ENCODE results near the gene AGAP3. TPM values are rescaled to one million over a fixed set of nuclear protein-coding genes. Genes with fewer than 3 reads are reported as not detected.

Gene AGAP3
- total RNA-seq, 1 donor from 2014 or later: 206 TPM

DNA sequence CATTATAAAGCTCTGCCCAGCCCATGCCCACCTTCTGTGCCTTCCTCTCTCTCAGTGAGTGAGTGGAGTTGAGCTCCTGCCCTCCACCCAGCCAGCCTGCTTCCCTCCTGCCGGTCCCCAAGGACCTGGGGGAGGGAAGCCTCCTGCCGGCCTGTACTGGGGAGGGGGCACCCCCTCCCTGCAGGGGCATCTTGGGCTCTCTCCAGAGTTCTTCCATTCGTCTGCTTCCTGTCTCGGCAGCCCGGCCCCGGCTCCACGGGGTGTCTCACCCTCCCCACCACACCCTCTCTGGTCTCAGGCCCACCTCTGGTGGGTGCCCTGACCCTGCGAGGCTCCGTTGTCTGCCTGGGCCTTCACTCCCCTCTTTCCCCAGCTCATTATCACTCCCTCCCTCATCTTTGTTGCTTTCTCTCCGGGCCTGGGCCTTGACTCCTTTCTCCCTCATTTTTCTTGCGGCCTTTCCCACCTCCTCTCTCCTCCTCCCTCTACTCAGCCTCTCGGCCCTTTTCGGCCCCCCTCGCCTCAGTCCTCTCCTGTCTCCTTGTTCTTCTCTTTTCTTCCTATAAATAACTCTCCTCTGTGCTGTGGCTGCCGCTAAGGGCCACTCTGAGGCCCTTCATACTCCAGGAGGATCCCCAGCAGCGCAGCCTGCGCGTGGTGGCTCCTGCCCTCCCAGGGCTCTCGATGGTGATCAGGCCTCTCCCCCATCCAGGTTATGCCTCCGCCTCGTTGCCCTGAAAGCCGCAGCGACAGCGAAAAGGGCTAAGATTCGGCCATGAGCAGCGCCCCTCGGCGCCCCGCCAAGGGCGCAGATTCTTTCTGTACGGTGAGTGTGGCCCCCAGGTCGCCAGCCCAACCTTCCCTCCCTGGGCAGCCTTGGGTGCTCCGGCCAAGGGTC is 24.8 kb upstream of the AGAP3 start:
- H3K9me3 Mint-ChIP-seq (ENCODE audit: unreplicated experiment): no peaks in the 10 kb centered on the region
- peaks cover 11% of the 10 kb centered on the region for H3K27me3 Mint-ChIP-seq (ENCODE audit: unreplicated experiment)
- TF ChIP-seq, protein P1, sequence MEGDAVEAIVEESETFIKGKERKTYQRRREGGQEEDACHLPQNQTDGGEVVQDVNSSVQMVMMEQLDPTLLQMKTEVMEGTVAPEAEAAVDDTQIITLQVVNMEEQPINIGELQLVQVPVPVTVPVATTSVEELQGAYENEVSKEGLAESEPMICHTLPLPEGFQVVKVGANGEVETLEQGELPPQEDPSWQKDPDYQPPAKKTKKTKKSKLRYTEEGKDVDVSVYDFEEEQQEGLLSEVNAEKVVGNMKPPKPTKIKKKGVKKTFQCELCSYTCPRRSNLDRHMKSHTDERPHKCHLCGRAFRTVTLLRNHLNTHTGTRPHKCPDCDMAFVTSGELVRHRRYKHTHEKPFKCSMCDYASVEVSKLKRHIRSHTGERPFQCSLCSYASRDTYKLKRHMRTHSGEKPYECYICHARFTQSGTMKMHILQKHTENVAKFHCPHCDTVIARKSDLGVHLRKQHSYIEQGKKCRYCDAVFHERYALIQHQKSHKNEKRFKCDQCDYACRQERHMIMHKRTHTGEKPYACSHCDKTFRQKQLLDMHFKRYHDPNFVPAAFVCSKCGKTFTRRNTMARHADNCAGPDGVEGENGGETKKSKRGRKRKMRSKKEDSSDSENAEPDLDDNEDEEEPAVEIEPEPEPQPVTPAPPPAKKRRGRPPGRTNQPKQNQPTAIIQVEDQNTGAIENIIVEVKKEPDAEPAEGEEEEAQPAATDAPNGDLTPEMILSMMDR (IDR thresholded peaks at IDR 0.05; ENCODE audit: unreplicated experiment): no peak
- peak overlapping the region; percentile 85 for H3K4me3 Mint-ChIP-seq (ENCODE audit: unreplicated experiment)
- H3K36me3 Mint-ChIP-seq (ENCODE audit: low read depth, unreplicated experiment): peaks cover 8% of the 10 kb centered on the region
- H3K27ac Mint-ChIP-seq (ENCODE audit: unreplicated experiment): no peak overlapping the region
- no peak for DNase-seq (ENCODE audit: low spot score)
- H3K4me1 Mint-ChIP-seq (ENCODE audit: unreplicated experiment): peaks cover 30% of the 10 kb centered on the region

DNA sequence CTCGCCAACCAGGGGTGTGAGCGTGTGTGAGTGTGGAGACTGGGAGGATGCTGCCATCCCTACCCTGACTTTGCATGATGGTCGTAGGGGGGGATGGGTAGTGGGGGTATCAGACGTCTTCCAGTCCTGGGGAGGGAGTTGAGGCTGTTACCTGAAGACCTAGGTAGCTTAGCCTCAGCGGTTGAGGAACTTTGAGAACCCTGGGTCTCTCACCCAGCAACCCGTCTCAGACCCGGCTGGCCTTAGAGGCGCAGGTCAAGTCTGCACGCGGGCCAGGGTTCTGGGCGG is 24.2 kb upstream of the AGAP3 start:
- TF ChIP-seq, protein P1 (IDR thresholded peaks at IDR 0.05; ENCODE audit: unreplicated experiment): no peak

DNA sequence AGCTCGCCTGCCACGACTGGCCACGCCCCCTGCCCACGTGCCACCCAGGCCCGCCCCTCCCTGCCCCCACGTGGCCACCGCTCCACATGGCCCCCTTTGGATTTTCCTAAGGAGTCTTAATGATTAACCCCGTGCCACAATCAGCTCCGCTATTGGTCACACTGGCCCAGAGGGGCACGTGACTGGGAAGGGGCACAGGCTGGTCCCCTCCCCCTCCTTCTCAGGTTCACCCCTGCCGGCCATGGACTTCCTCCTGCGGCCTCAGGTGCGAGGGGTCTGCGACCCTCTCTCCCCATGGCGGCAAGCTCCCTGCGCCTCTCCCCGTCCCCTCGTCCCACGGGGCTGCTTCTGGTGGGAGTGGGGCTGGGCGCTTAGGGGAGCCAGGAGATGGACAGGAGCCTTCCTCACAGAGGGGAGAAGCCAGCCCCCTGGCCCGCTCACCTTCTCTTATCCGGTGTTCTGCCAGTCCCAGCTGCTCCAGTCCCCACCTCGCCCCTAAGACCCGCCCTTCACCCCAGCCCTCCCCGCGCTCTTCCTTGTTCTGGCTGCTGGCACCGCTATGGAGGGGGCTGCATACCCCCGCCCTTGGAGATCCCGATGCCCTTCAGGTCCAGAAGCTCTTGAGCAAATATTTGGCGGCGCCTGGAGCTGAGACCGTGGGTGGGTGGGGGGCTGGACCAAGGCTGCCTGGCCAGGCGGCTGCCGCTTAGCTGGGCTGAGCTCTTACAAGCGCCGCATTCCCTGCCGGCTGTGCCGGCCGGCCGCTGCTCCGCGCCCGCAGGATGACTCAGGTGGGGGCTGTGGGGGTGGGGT is 23.7 kb upstream of the AGAP3 start:
- H3K9me3 Mint-ChIP-seq (ENCODE audit: unreplicated experiment): no peaks in the 10 kb centered on the region

More for the DNA sequence above, 24.2 kb upstream of the AGAP3 start:
- DNase-seq (ENCODE audit: low spot score): no peak
- peaks cover 8% of the 10 kb centered on the region for H3K36me3 Mint-ChIP-seq (ENCODE audit: low read depth, unreplicated experiment)
- peaks cover 25% of the 10 kb centered on the region for H3K4me1 Mint-ChIP-seq (ENCODE audit: unreplicated experiment)
- no peak overlapping the region for H3K27ac Mint-ChIP-seq (ENCODE audit: unreplicated experiment)
- peaks cover 10% of the 10 kb centered on the region for H3K27me3 Mint-ChIP-seq (ENCODE audit: unreplicated experiment)
- no peaks in the 10 kb centered on the region for H3K9me3 Mint-ChIP-seq (ENCODE audit: unreplicated experiment)
- H3K4me3 Mint-ChIP-seq (ENCODE audit: unreplicated experiment): peak overlapping the region; percentile 85

DNA sequence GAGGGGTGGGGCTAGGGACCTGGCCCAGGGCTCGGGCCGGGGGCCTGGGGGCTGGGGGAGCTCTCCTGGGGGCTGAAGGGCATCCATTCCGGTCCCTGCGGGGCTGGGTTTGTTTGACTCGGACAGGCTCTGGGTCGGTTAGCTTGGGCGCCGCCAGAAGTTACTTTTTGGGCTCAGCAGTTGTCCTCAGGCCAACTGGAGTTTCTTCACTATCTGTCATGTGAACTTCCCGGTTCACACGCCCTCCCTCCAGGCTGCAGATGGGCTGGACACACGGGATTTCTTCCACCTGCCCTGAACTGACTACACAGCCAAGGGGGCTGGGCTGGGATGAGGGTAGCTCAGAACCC is 23.1 kb upstream of the AGAP3 start:
- Mint-ChIP-seq H3K4me3 (ENCODE audit: unreplicated experiment) (no peak overlapping the region), H3K36me3 (ENCODE audit: low read depth, unreplicated experiment) (peaks cover 17% of the 10 kb centered on the region), H3K27me3 (ENCODE audit: unreplicated experiment) (peaks cover 7% of the 10 kb centered on the region), H3K4me1 (ENCODE audit: unreplicated experiment) (peaks cover 20% of the 10 kb centered on the region), H3K27ac (ENCODE audit: unreplicated experiment) (no peak overlapping the region), H3K9me3 (ENCODE audit: unreplicated experiment) (no peaks in the 10 kb centered on the region)
- no peak for DNase-seq (ENCODE audit: low spot score)
- TF ChIP-seq, protein P1 (IDR thresholded peaks at IDR 0.05; ENCODE audit: unreplicated experiment): no peak

More for the DNA sequence above, 23.7 kb upstream of the AGAP3 start:
- H3K4me1 Mint-ChIP-seq (ENCODE audit: unreplicated experiment): peaks cover 20% of the 10 kb centered on the region
- peak; percentile 67 for DNase-seq (ENCODE audit: low spot score)
- peaks cover 5% of the 10 kb centered on the region for H3K27me3 Mint-ChIP-seq (ENCODE audit: unreplicated experiment)
- no peak overlapping the region for H3K27ac Mint-ChIP-seq (ENCODE audit: unreplicated experiment)
- H3K36me3 Mint-ChIP-seq (ENCODE audit: low read depth, unreplicated experiment): peaks cover 12% of the 10 kb centered on the region
- TF ChIP-seq, protein P1 (IDR thresholded peaks at IDR 0.05; ENCODE audit: unreplicated experiment): no peak
- no peak overlapping the region for H3K4me3 Mint-ChIP-seq (ENCODE audit: unreplicated experiment)

DNA sequence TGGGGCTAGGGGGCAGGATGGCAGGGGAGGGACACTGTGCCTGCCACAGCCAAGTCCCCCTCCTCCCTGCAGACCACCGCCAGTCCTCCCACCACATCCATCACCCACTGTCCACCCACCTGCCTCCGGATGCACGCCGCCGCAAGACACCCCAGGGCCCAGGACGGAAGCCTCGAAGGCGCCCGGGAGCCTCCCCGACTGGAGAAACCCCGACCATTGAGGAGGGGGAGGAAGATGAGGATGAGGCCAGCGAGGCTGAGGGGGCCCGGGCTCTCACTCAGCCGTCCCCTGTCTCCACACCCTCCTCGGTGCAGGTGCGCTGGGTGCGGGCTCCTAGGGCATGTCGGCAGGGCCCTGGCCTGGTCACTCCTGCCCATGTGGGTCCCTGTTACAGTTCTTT is 21.8 kb upstream of the AGAP3 start:
- Mint-ChIP-seq H3K27me3 (ENCODE audit: unreplicated experiment) (peaks cover 7% of the 10 kb centered on the region), H3K4me3 (ENCODE audit: unreplicated experiment) (no peak overlapping the region), H3K36me3 (ENCODE audit: low read depth, unreplicated experiment) (peaks cover 21% of the 10 kb centered on the region), H3K4me1 (ENCODE audit: unreplicated experiment) (peaks cover 13% of the 10 kb centered on the region), H3K9me3 (ENCODE audit: unreplicated experiment) (no peaks in the 10 kb centered on the region), H3K27ac (ENCODE audit: unreplicated experiment) (no peak overlapping the region)
- TF ChIP-seq, protein P1 (IDR thresholded peaks at IDR 0.05; ENCODE audit: unreplicated experiment): no peak
- DNase-seq (ENCODE audit: low spot score): no peak
